Measurements from ENCODE around the gene RIT2. TPM values are rescaled to one million over a fixed set of nuclear protein-coding genes. Genes with fewer than 3 reads are reported as not detected.

RIT2 gene
- not detected in 2 replicates for total RNA-seq

GRCh38 chr18:43115076-43115921 lies at the start of gene RIT2:
TSS of gene RIT2 (minus strand) at chr18:43115685.

Other genes with a start within 250 kb of the RIT2 start
- not detected in 2 replicates for gene SYT4, start 161.8 kb upstream of the RIT2 start, total RNA-seq